H1 (cell line): ENCODE measurements around the gene TGM1. TPM values are rescaled to one million over a fixed set of nuclear protein-coding genes. Genes with fewer than 3 reads are reported as not detected.

Experiments used
- CTCF ChIA-PET: fragments of 300-600 bp; sonication (Branson Sonifier 250); formaldehyde crosslinking; loops from one replicate; lab custom pipeline; 2021; ENCODE audit not compliant: partially characterized antibody; lab: Charles Lee
- POLR2A ChIA-PET: fragments of 300-600 bp; sonication (Branson Sonifier 250); formaldehyde crosslinking; loops from one replicate; lab custom pipeline; 2021; ENCODE audit warnings: inconsistent platforms; ENCODE audit not compliant: partially characterized antibody; lab: Charles Lee
- DNase-seq, 2 experiments: peaks; one replicate each; pipeline versions ENCODE4 v3.0.0 to v3.0.0-alpha.2; 2010 to 2022; ENCODE audit warnings: low spot score in 2 of 2, low read depth in 1 of 2, mixed read lengths in 1 of 2
- FAIRE-seq: peaks from 2 replicates; lab custom pipeline; 2011; peaks lifted over from hg19 to GRCh38; lab: Jason Lieb, UNC
- H2AFZ ChIP-seq: 2 replicates; pipeline ENCODE4 v1.8.1; 2012; ENCODE audit warnings: low read length, inconsistent platforms
- H2AK5ac ChIP-seq: 2 replicates; pipeline ENCODE4 v1.6.1; 2013; ENCODE audit warnings: low read depth, low read length
- H2BK120ac ChIP-seq: replicated peaks from 2 replicates; pipeline ENCODE3; 2013; ENCODE audit warnings: low read depth, low read length, inconsistent platforms
- H2BK12ac ChIP-seq: 2 replicates; pipeline ENCODE4 v1.6.1; 2013; ENCODE audit warnings: low read depth, low read length
- H2BK15ac ChIP-seq: 2 replicates; pipeline ENCODE4 v1.6.1; 2013; ENCODE audit warnings: low read length
- H2BK20ac ChIP-seq: 2 replicates; pipeline ENCODE4 v1.6.1; 2013; ENCODE audit warnings: low read length
- H2BK5ac ChIP-seq: 2 replicates; pipeline ENCODE4 v1.6.1; 2013; ENCODE audit warnings: low read depth, low read length
- H3K14ac ChIP-seq: 2 replicates; pipeline ENCODE4 v1.6.1; 2013; ENCODE audit warnings: inconsistent platforms; ENCODE audit not compliant: insufficient read length
- H3K18ac ChIP-seq: 2 replicates; pipeline ENCODE4 v1.6.1; 2013; ENCODE audit warnings: low read length; ENCODE audit errors: extremely low read depth
- H3K23ac ChIP-seq: 2 replicates; pipeline ENCODE4 v1.6.1; 2013; ENCODE audit warnings: inconsistent platforms; ENCODE audit not compliant: insufficient read length
- H3K23me2 ChIP-seq: 2 replicates; pipeline ENCODE4 v1.6.1; 2013; ENCODE audit warnings: low read depth, low read length
- H3K27ac ChIP-seq: 2 replicates; pipeline ENCODE4 v1.6.1; 2011; ENCODE audit warnings: low read depth, low read length, inconsistent platforms
- H3K27me3 ChIP-seq, 4 experiments: replicated peaks in 1 of 4; 1 replicate in 1 of 4; 2 replicates in 3 of 4; pipeline versions ENCODE4 v1.6.1 to v1.8.1; 2011 to 2013; ENCODE audit warnings: low read length in 3 of 4, mild to moderate bottlenecking in 3 of 4, inconsistent platforms in 2 of 4, mixed read lengths in 2 of 4, moderate library complexity in 1 of 4; ENCODE audit not compliant: control insufficient read depth in 3 of 4, insufficient read depth in 3 of 4; ENCODE audit errors: extremely low read depth in 1 of 4
- H3K36me3 ChIP-seq, 4 experiments: 2 replicates each; pipeline versions ENCODE4 v1.6.1 to v1.8.1; 2011 to 2013; ENCODE audit warnings: mild to moderate bottlenecking in 4 of 4, low read length in 3 of 4, moderate library complexity in 2 of 4, control low read depth in 1 of 4, inconsistent platforms in 1 of 4; ENCODE audit not compliant: insufficient read depth in 4 of 4, control insufficient read depth in 2 of 4
- H3K4ac ChIP-seq: replicated peaks from 2 replicates; pipeline ENCODE3; 2013; ENCODE audit warnings: low read length, low read depth, mixed read lengths, inconsistent platforms; ENCODE audit not compliant: insufficient read length
- H3K4me1 ChIP-seq, 4 experiments: replicated peaks in 1 of 4; 1 replicate in 1 of 4; 2 replicates in 3 of 4; pipeline versions ENCODE4 v1.6.1 to v1.8.1; 2011 to 2013; ENCODE audit warnings: low read length in 3 of 4, inconsistent platforms in 2 of 4, mixed read lengths in 1 of 4; ENCODE audit not compliant: insufficient read depth in 4 of 4, control insufficient read depth in 3 of 4
- H3K4me2 ChIP-seq, 2 experiments: 2 replicates each; pipeline versions ENCODE4 v1.6.1 to v1.8.1; 2011 to 2013; ENCODE audit warnings: low read depth in 2 of 2, low read length in 2 of 2, control low read depth in 1 of 2, inconsistent platforms in 1 of 2, mild to moderate bottlenecking in 1 of 2; ENCODE audit not compliant: insufficient read depth in 1 of 2
- H3K4me3 ChIP-seq, 4 experiments: fragments of 200-600, 300-600 bp in 1 of 4; sonication (generic), shearing (Covaris generic), sonication (Bioruptor Twin) in 1 of 4; 2 replicates each; pipeline versions ENCODE4 v1.5.1 to v1.8.1; 2011 to 2016; ENCODE audit warnings: low read length in 4 of 4, low read depth in 3 of 4, control low read depth in 2 of 4, inconsistent platforms in 2 of 4, mild to moderate bottlenecking in 2 of 4, mixed read lengths in 1 of 4, moderate library complexity in 1 of 4; ENCODE audit not compliant: insufficient read depth in 2 of 4; ENCODE audit errors: extremely low read depth in 1 of 4
- H3K56ac ChIP-seq: replicated peaks from 2 replicates; pipeline ENCODE3; 2013; ENCODE audit warnings: low read depth, mild to moderate bottlenecking, mixed read lengths, low read length, inconsistent platforms; ENCODE audit not compliant: insufficient read length
- H3K79me1 ChIP-seq: 2 replicates; pipeline ENCODE4 v1.6.1; 2013; ENCODE audit warnings: low read depth, low read length, control low read depth
- H3K79me2 ChIP-seq, 2 experiments: 2 replicates each; pipeline versions ENCODE4 v1.6.1 to v1.8.1; 2012 to 2013; ENCODE audit warnings: low read length in 2 of 2, mild to moderate bottlenecking in 2 of 2, inconsistent platforms in 1 of 2; ENCODE audit not compliant: insufficient read depth in 2 of 2, control insufficient read depth in 1 of 2
- H3K9ac ChIP-seq, 4 experiments: replicated peaks in 1 of 4; 1 replicate in 1 of 4; 2 replicates in 3 of 4; pipeline versions ENCODE4 v1.6.1 to v1.8.1; 2011 to 2013; ENCODE audit warnings: low read depth in 3 of 4, low read length in 3 of 4, control low read depth in 2 of 4, mild to moderate bottlenecking in 2 of 4, moderate library complexity in 2 of 4, inconsistent platforms in 1 of 4; ENCODE audit errors: extremely low read depth in 1 of 4
- H3K9me3 ChIP-seq, 2 experiments: 2 replicates each; pipeline versions ENCODE4 v1.6.1 to v1.8.1; 2012 to 2013; ENCODE audit warnings: mild to moderate bottlenecking in 2 of 2, moderate library complexity in 2 of 2, control low read depth in 1 of 2, inconsistent platforms in 1 of 2, low read depth in 1 of 2, low read length in 1 of 2, mixed read lengths in 1 of 2; ENCODE audit not compliant: insufficient read depth in 2 of 2
- H4K20me1 ChIP-seq, 2 experiments: replicated peaks in 1 of 2; 2 replicates each; pipeline versions ENCODE3 to v1.8.1; 2011 to 2013; ENCODE audit warnings: inconsistent platforms in 2 of 2, low read length in 2 of 2, mild to moderate bottlenecking in 1 of 2; ENCODE audit not compliant: insufficient read depth in 2 of 2, control insufficient read depth in 1 of 2
- H4K5ac ChIP-seq: 2 replicates; pipeline ENCODE4 v1.6.1; 2013; ENCODE audit warnings: low read length, low read depth, mixed read lengths, inconsistent platforms; ENCODE audit not compliant: insufficient read length
- H4K8ac ChIP-seq: 2 replicates; pipeline ENCODE4 v1.8.0; 2013; ENCODE audit warnings: mild to moderate bottlenecking, moderate library complexity, low read length, inconsistent platforms; ENCODE audit not compliant: insufficient read depth; ENCODE audit errors: extremely low read depth
- H4K91ac ChIP-seq: replicated peaks from 2 replicates; pipeline ENCODE3; 2013; ENCODE audit warnings: low read length, mixed read lengths, inconsistent platforms; ENCODE audit not compliant: insufficient read length
- POLR2A ChIP-seq, 2 experiments: IDR thresholded peaks; 1 replicate in 1 of 2; 2 replicates in 1 of 2; pipeline ENCODE4 v1.6.1; 2011; ENCODE audit warnings: low read depth in 2 of 2, low read length in 2 of 2, mild to moderate bottlenecking in 2 of 2; ENCODE audit errors: control extremely low read depth in 1 of 2
- POU5F1 ChIP-seq: IDR thresholded peaks from 2 replicates; pipeline ENCODE4 v1.6.1; 2011; ENCODE audit warnings: low read depth, mild to moderate bottlenecking, low read length, moderate library complexity
- WGBS, 2 experiments: shearing (Covaris generic) in 1 of 2; methylation state at CpG; one replicate each; pipeline versions ENCODE4 v1.1.6 to v1.1.7; 2013 to 2015; ENCODE audit warnings: low lambda C conversion rate in 2 of 2, mixed read lengths in 2 of 2, inconsistent platforms in 1 of 2, low coverage in 1 of 2, missing lambda C conversion rate in 1 of 2; ENCODE audit not compliant: insufficient replicate concordance in 2 of 2, insufficient coverage in 1 of 2, insufficient read length in 1 of 2; ENCODE audit errors: extremely low coverage in 1 of 2, missing lambda C conversion rate in 1 of 2; 5-methylcytosine and 5-hydroxymethylcytosine counted together
- polyA plus RNA-seq, 7 experiments: library from polyadenylated mRNA; depleted of rRNA in 3 of 7; stranded (reverse) in 5 of 7; unstranded in 2 of 7; fragments of >200 nt in 5 of 7; fragments of 200-250 nt in 2 of 7; gene quantifications; 1 replicate in 5 of 7; 2 replicates in 1 of 7; 4 replicates in 1 of 7; pipeline versions ENCODE4 v1.2.1 to v1.2.3, GENCODE V29; 2011 to 2013; ENCODE audit warnings: missing spikeins in 2 of 7, mixed read lengths in 2 of 7
- total RNA-seq: library from RNA; stranded (reverse); fragmentation: NEBNext Ultra II Directional; extraction: Animal tissue kit (Norgen Biotek cat#: 25700); gene quantifications from 2 replicates; pipeline ENCODE4 v1.2.1, GENCODE V29; 2021

TGM1 gene
- total and polyA plus RNA-seq, 2 of the 8 experiments (the other 6 are each of a cell fraction or from before 2014, with no cell fraction given) = 1.8 to 2.2 TPM

DNA sequence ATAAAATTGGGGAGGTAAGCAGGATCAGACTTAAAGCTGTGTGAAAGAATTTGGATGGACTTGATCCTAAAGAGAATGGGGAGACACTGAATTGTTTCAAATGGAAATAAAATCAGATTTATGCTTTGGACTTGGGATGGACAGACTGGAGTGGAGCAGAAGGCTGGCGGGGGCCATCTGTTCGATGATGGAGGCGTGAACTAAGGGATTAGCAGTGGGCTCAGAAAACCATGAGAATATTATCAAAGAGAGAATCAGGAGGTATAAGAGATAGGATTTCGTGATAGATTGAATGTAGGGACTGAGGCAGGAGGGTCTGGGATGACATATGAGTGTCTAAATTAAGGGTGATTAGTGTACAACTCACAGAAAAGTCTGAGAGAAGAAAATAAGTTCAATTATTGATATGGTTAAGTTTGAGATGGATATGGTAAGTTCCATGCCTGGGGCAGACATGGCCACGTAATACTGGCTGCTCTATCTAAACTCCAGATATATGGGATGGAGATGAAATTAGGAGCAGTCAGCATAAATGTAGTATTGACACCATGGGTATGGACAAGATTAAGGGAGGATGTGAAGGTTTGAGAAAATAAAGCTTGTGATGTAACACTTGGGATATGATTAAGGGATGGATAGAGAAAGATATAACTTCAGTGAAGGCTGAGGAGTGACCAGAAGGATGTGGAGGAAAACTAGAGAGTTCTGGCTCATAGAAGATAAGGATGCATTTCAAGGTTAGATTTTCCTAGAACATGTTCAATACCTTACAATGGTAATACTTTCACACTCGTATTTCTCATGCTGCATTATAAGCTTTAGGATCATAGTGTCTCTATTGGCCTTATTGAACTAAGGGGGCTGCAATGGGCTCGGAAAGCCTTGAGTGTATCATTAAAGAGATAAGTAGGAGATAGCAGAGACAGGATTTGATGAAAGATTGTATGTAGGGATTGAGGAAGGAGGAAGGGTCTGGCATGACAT, 58.5 kb downstream of the TGM1 start:
- Histone ChIP-seq H3K27me3 (no peaks in the 10 kb centered on the region), H3K18ac (no peak overlapping the region), H2BK120ac (no peak overlapping the region), H3K9ac (no peak overlapping the region; a peak in 1 of 7 replicates)
- DNase-seq = no peak
- FAIRE-seq = no peak
- TF ChIP-seq POLR2A (IDR thresholded peaks at IDR 0.05; ENCODE audit: control extremely low read depth in 1 of 2, low read depth in 2 of 2, low read length in 2 of 2) (peak in 1 of 2 experiments; percentile 36; a peak in 1 of 3 replicates), POU5F1 (no peak)
- TF ChIP-seq, all 59 proteins: peak for 1
- H3K27ac ChIP-seq = no peak overlapping the region
- no peak overlapping the region for H3K14ac ChIP-seq
- no peak overlapping the region for H4K8ac ChIP-seq
- H2AFZ ChIP-seq = no peak overlapping the region
- no peak overlapping the region for H2BK15ac ChIP-seq
- CTCF ChIA-PET = interaction anchor here (2.3 kb wide), 1 partner anchor 10 kb away, joined by 9 read pairs; the partner anchor contains the start of gene CHMP4A
- no peak overlapping the region for H3K4me3 ChIP-seq
- peaks cover 0 to 7% (median 4%) of the 10 kb centered on the region in 4 experiments; a peak in 3 of 7 replicates for H3K4me1 ChIP-seq
- H3K79me1 ChIP-seq = no peaks in the 10 kb centered on the region
- no peak overlapping the region for H3K23ac ChIP-seq
- H4K91ac ChIP-seq = no peak overlapping the region
- no peak overlapping the region for H3K4me2 ChIP-seq
- H3K56ac ChIP-seq = no peak overlapping the region
- H2AK5ac ChIP-seq = no peak overlapping the region
- H4K5ac ChIP-seq = no peak overlapping the region
- POLR2A ChIA-PET = interaction anchor here (0.6 to 5.0 kb wide), 6 partner anchors 9 to 45 kb away, joined by 3 to 24 read pairs (median 6); partner anchors contain the start of genes CHMP4A, MDP1 and TM9SF1
- no peaks in the 10 kb centered on the region for H3K23me2 ChIP-seq
- WGBS, 2 experiments = 95 to 100% methylated on average over 1 to 7 of the region's 7 CpGs
- no peak overlapping the region for H3K4ac ChIP-seq
- H2BK12ac ChIP-seq = no peak overlapping the region
- H2BK20ac ChIP-seq = no peak overlapping the region
- H3K9me3 ChIP-seq = peaks cover 6 to 7% of the 10 kb centered on the region in 2 experiments
- no peaks in the 10 kb centered on the region for H3K79me2 ChIP-seq
- H3K36me3 ChIP-seq = peaks cover 14 to 46% (median 30%) of the 10 kb centered on the region in 4 experiments; a peak in 7 of 8 replicates
- H2BK5ac ChIP-seq = no peak overlapping the region
- peaks cover 0 to 2% of the 10 kb centered on the region in 2 experiments for H4K20me1 ChIP-seq
